Stimulated activated CD4-positive, alpha-beta T cell treated with anti-CD3 and anti-CD28 coated beads, TNF-alpha, amount 100 ng/mL, for 4 hours (primary cell): ENCODE measurements around the gene RAB22A.
A peak's percentile ranks its signal among the peaks of the same experiment; 100 is the strongest.

ENCODE experiments used
- DNase-seq, 3 experiments: peaks; one replicate each; pipeline ENCODE4 v3.0.0-alpha.2; 2020; ENCODE audit warnings: low read depth in 3 of 3

RAB22A gene

DNA sequence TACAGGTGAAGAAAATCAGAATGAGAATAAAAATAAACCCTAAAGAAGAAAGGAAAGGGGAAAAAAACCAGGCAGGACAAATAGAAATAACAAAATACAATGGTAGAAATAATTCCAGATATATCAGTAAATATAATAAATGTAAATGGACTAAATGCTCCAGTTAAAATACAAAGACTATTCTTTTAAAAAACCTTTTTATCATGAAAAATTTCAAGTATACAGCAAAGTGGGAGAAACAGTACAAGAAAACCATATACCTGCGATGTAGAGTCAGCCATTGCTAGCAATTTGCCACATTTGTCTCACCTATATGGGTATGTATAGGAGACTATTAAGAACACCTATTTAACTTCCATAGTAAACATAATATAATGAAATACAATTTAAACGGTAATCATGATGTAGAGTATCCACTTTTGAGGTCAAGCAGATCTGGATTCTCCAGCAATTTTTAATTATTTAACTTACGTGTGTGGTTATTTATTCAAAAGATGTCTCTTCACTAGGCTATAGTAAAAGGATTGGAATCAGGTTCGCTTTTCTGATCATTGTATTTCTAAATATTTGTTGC lies 78.6 kb downstream of the RAB22A start:
- no peak for DNase-seq

DNA sequence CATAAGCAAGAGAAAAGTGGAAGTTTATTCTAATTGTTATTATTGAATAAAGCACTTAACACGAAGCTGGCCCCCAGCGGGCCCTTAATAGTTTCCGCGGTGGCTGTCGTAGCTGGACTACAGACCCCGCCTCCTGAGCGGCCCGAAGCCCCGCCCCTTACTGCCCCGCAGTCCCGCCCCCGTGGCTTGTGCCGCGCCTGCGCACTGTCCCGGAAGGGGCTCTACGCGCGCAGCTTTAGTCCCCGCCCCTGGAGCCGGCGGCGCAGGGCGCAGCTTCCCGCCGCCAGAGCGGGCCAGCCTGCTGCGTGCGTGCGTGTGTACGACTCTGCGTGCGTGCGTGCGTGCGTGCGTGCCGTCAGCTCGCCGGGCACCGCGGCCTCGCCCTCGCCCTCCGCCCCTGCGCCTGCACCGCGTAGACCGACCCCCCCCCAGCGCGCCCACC lies 79.4 kb downstream of the RAB22A start, which contains the start of gene VAPB:
Gene VAPB (plus strand): TSS at position 348 of the 442 bp plus-strand sequence. CDS start 231 bp downstream, outside the sequence.
- DNase-seq, result peak; percentile 92 to 96 (median 96)

DNA sequence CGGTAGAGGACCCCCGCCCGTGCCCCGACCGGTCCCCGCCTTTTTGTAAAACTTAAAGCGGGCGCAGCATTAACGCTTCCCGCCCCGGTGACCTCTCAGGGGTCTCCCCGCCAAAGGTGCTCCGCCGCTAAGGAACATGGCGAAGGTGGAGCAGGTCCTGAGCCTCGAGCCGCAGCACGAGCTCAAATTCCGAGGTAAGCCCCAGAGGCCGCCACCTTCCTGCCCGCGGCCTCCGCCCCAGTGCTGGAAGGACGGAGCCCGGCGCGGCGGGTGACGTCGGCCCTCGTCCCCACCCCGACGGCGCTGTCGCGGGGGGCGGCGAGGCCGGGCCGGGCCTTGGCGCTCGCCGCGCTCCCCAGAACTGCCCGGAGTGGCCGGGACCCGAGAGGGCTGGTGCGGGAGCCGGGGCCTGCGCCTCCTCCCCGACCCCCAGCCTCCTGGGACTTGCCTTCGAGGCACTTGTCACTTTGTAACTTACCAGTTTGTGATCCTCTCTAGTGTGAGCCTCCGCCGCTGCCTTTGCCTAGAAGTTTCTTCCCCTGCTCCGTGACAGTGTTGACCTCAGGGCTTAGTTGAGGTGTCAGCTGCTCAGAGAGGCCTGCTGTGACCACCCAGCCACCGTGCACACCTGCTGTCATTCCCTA lies 79.9 kb downstream of the RAB22A start:
- peak in 1 of 3 experiments; percentile 7 for DNase-seq

GRCh38 chr20:58389968-58390658 lies 80.6 kb downstream of the RAB22A start:
- DNase-seq, result no peak

DNA sequence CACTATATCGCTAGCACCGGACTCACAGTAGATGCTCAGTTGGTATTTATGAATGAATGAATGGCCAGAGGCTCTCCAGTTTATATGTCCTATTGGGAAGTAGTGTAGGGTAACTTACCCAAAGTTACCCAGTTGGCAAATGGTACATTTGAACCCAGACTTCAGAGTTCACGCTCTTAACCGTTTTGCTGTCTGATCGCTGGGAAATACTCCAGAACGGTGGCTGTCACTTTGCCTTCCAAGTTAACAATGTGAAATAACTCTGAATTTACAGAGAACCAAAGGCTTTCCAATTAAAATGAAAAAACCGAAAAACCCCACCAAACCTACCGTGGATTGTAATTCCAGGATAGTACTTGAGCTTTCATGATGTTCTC lies 81.1 kb downstream of the RAB22A start:
- DNase-seq, result no peak

DNA sequence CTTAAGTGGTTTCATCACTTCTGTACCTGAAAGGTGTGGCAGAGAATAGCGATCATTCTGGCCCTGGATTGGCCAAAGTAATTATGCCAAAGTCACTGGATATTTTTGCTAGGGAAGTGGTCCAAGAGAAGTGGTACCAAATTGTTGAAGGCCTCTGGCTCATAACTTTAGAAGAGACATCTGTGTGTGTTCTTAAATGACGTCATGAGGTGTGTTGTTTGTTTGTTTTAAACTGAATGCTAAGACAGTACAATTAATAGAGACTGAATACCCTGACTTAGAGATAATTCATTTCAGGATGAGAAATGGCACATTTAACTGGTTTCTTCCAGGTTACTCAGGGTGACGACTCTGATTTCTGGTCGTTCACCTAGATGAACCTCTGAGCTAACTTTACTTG lies 82.8 kb downstream of the RAB22A start:
- DNase-seq, result no peak

DNA sequence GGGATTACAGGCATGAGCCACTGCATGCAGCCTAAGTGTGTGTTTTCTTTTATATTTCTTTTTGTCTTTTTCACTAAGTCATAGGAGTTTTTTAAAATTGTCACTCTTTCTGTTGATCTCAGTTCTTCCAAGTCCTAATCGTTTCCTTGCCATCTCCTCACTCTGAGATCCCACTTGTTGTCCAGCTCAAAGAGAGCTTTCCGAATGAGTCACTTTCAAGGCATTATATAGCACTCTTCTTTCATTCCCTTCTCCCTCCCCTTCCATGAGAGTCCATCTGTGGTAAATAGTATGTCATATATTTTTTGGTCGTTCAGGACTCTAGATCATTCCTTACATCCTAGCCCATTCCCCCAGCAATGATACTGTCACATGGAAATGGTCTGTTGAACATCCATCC lies 83.8 kb downstream of the RAB22A start:
- no peak for DNase-seq

GRCh38 chr20:58394801-58395200 lies 85.3 kb downstream of the RAB22A start:
- no peak for DNase-seq

DNA sequence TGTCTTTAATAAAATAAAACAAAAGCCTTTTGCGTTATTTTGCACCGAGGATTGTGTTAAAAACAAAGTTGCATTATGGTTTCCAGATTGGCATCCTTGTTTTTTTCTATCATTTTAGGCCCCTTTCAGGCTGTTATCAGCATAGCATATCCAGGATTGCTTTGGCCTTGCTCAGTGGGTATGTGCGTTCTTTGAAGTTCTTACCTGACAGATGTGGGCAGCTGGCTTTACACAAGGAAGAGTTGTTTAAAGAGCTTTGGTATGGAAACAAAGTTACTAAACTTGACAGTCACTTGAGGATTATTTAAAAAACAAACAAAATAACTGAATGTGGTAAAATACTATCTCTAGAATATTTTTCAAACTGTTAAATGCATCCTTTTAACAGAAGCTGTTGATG lies 86.1 kb downstream of the RAB22A start:
- no peak for DNase-seq

DNA sequence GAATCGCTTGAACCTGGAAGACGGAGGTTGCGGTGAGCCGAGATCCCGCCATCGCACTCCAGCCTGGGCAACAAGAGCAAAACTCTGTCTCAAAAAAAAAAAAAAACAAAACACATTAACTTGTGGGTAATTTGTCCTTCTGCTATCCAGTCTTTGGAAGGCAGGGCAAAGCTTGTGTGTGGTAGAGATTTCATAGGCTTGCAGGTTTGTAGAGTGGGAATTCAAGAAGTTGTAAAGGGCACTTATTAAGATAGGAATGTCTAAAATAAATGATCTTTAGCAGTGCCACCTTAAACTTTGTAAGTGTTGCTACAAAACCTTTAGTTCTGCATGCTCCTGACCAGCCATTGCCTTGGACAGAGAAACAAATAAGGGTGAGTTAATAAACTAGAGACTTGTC lies 87.9 kb downstream of the RAB22A start:
- no peak for DNase-seq

- no peak for DNase-seq
Observed at GRCh38 chr20:58398254-58398653, 88.7 kb downstream of the RAB22A start.

DNA sequence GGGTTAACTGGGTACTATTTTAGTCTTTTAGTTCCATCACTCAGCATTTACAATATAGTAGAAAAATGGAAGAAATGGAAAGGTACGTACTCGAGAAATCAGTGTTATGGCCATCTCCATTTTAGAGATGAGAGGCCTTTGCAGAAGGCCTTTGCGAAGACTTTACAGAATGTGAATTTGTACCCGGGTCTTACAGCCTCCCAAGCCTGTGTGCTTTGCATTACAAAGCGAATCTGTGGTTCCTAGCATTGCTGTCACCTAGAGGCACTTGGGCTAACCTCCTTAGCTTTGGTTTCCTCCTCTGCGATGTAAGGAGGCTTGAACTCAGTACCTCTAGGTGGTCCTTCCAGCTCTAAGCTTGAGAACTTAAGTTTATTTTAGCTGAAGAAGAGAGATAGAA lies 90.4 kb downstream of the RAB22A start:
- DNase-seq, result no peak

DNA sequence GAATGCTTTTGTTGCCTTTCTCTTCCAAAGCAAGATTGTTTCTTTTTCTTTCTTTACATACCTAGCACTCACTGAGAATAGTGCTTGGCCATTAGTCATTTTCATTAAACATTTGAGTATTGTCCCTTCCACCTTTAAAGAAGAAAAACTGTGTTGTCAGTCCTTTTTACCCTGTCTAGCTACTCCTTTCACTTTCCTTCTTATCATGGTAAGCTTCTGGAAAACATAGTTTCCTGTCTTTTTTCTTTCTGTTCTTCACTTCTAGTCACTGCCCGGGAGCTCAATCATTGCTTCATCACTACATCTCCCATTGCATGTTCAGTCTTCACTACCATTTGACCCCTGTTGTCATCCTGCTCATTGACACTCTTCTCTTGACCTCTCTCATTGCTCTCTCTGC lies 91.6 kb downstream of the RAB22A start:
- no peak for DNase-seq

DNA sequence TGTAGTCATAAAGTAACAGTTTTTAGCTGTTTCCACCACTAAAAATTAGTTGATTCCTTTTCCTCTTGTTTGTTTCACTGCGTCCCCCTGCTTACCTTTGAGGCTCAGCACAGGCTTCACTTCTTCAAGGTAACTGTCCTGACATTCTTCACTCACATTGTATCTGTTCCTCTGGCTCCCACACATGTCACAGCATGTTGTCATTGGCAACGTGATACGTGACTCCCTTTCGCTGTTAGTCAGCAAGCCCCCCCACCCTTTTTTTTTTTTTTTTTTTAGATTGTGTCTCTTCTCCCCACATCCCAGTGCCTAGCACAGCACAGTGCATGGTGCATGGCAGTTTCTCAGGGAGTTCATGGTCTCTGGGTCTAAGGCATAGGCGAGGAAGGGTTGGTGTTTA lies 92.8 kb downstream of the RAB22A start:
- DNase-seq, result no peak

GRCh38 chr20:58402827-58403226 lies 93.3 kb downstream of the RAB22A start:
- DNase-seq, result no peak

GRCh38 chr20:58403272-58403671 lies 93.8 kb downstream of the RAB22A start:
- no peak for DNase-seq

DNA sequence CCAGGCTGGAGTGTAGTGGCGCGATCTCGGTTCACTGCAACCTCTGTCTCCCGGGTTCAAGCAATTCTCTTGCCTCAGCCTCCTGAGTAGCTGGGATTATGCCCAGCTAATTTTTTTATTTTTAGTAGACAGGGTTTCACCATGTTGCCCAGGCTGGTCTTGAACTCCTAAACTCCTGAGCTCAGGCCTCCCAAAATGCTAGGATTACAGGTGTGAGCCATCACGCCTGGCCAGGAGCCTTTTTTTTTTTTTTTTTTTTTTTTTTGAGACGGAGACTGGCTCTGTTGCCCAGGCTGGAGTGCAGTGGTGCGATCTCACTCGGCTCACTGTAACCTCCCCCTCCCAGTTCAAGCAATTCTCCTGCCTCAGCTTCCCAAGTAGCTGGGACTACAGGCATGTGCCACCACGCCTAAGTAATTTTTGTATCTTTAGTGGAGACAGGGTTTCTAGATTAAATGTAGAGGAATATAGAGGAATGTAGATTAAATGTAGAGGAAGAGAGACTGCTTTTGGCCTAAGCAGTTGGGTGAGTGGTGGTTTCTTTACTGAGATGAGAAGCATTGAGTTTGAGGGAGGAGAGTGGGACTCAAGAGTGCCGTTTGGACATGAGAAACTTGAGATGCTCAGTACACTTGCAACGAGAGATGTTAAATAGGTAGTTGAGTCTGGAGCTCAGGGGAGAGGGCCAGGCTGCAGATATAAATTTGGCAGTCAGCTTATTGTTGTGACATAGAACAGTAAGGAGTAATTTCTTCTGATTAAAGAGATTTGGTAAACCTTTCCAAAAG lies 96.2 kb downstream of the RAB22A start:
- DNase-seq, result no peak

GRCh38 chr20:58406422-58407001 lies 97.0 kb downstream of the RAB22A start:
- DNase-seq, result no peak

DNA sequence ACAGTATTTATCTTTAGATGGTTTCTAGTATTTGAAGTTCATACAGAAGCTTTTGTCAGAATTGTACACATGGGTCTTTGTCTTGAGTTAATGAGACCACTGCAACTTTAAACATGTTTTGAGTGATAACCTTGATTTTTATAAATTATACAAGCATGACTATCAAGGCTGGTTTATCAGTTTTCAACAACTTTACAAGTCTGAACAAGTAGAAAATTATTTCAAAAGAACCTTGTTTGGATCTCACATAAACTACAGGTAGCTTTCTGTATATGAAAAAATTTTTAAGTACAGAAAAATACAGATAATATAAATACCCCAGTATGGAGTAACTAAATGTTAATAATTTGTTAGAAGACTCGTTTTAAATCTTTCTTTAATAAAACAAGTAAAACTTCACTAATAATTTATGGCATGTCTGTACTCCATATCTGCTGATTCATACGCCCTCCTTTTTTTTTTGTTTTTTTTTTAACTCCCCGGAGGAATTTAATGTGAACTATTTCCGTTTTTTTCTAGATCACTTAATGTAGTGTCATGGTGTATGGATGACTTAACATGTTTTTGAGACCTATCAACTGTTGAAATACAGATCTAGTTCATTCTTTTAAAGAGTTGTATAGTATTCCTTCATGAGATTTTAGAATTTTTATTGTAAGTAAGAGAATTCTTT lies 97.8 kb downstream of the RAB22A start:
- no peak for DNase-seq

GRCh38 chr20:58407966-58408557 lies 98.5 kb downstream of the RAB22A start:
- DNase-seq, result no peak
